Right ventricle myocardium inferior (tissue), 1 donor: ENCODE data around the gene SLC30A2. TPM values are rescaled to one million over a fixed set of nuclear protein-coding genes. Genes with fewer than 3 reads are reported as not detected.
"Not testable (repeated sequence)": the region's sequence is repeated elsewhere in the genome, so short reads cannot be mapped to it uniquely, and the experiment has no call there.

ENCODE experiments used
- ATAC-seq: fragments of 200-7000 bp; cut with Tn5 transposase; one replicate; pipeline ENCODE4 v1.9.1; 2020; ENCODE audit warnings: mild to moderate bottlenecking, moderate library complexity
- DNase-seq: peaks from one replicate; pipeline ENCODE4 v3.0.0; 2021; ENCODE audit errors: missing footprints
- intact Hi-C: fragments of 100-400 bp; cut with DNase I; formaldehyde crosslinking; loops from one replicate; pipeline ENCODE4 v1.11.0; 2022
- long read RNA-seq: library from polyadenylated mRNA; unstranded; transcript quantifications from one replicate; pipeline ENCODE4 v2.0.0, GENCODE V29; 2021
- total RNA-seq: library from RNA; stranded (reverse); fragmentation: NEBNext Ultra II Directional; extraction: Animal tissue kit (Norgen Biotek cat#: 25700); gene quantifications from one replicate; pipeline ENCODE4 v1.2.1, GENCODE V29; 2021
- donor health status: DM: no; HTN: yes; CAD: no; lungs with severe emphysema.

The SLC30A2 gene, protein sequence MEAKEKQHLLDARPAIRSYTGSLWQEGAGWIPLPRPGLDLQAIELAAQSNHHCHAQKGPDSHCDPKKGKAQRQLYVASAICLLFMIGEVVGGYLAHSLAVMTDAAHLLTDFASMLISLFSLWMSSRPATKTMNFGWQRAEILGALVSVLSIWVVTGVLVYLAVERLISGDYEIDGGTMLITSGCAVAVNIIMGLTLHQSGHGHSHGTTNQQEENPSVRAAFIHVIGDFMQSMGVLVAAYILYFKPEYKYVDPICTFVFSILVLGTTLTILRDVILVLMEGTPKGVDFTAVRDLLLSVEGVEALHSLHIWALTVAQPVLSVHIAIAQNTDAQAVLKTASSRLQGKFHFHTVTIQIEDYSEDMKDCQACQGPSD
- total RNA-seq: 4.0 TPM
- long read RNA-seq, transcript SLC30A2-201 (8 exons, 2,494 nt): major isoform, 6 of 8 reads
- long read RNA-seq, partial matches to known transcripts: 0 of 8 reads
- long read RNA-seq, other reads (novel, unspliced or antisense): 2 of 8 reads

DNA sequence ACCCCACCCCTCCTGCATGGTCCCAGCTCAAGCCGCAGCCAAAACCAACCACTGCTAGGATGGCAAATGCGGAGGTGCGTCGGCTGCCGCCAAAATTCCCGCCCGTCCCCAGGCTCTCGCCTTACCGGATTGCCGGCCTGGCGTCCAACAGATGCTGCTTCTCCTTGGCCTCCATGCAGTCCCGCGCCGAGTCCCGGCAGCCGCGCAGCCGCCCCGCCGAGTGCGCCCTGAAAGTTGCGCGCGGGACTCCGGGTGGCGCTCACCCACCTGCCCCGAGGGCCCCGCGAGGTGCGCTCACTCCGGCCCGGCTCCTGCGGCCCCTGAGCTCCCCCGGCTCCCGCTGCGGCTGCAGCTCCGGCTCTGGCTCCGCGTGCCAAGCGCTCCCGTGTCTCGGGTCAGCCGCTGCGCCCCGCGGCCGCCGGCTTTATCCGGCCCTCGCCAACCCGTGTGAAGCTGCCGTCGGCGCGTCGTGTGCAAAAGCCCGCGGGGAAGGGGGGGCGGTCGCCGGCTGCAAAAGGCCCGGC lies at the start of gene SLC30A2:
Gene SLC30A2 (minus strand): TSS at position 397 of the 524 bp plus-strand sequence. CDS start 222 bp downstream, at position 175.
- DNase-seq (no peak), ATAC-seq (no peak)
- intact Hi-C loops: no loop called here

GRCh38 chr1:26094677-26095383 lies 48.9 kb upstream of the SLC30A2 start:
- ATAC-seq: peak; percentile 67
- intact Hi-C loops: loop anchor here (1.0 kb wide), 2 partner anchors 28 to 59 kb away; partner anchors contain the start of gene TRIM63
- DNase-seq: no peak

- intact Hi-C loops: loop anchor here (1.0 kb wide), 2 partner anchors 27 to 58 kb away; partner anchors contain the start of gene TRIM63
- peak; percentile 94 for ATAC-seq
- no peak for DNase-seq
Measured at GRCh38 chr1:26094076-26094669, 48.3 kb upstream of the SLC30A2 start.

DNA sequence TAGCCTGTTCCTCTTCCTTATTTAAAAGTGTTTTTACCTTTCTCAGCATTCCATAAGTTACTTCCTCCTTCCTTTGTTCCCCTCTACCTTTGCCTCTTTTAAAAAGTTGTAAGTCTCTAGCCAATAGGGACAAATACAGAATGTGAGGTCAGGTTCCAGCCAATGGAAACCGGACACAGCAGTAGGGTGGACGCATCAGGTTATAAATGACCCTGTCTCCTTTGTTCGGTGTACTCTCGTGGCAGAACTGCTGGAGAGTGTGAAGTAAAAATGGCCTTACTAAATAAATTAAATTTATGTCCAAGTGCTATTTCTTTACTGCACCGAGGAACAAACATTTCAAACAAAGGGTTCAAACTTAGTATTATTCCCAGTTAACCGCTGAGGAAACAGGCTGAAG lies 47.7 kb upstream of the SLC30A2 start:
- intact Hi-C loops: not testable (repeated sequence)

DNA sequence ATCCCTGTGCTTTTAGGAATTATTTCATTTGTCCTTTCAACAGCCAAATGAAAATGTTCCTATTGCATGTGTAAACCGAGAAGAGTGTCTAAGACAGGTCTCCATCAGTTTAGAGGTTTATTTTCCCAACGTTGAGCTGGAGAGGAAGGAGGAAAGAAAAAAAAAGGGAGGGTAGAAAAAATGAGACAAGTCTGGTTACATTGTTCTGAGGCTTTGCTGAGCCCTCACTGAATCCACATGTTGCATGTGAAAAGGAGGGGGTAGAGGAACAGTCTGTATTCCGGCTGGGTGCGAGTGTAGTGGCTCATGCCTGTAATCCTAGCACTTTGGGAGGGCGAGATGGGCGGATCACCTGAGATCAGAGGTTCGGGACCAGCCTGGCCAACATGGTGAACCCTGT lies 46.5 kb upstream of the SLC30A2 start:
- intact Hi-C loops: no loop called here
- no peak for ATAC-seq
- DNase-seq: no peak

More for the DNA sequence above, 47.7 kb upstream of the SLC30A2 start:
- not testable (repeated sequence) for DNase-seq, ATAC-seq

- intact Hi-C loops: no loop called here
- ATAC-seq: no peak
- DNase-seq: no peak
Measured at GRCh38 chr1:26090893-26091292, 45.0 kb upstream of the SLC30A2 start.

DNA sequence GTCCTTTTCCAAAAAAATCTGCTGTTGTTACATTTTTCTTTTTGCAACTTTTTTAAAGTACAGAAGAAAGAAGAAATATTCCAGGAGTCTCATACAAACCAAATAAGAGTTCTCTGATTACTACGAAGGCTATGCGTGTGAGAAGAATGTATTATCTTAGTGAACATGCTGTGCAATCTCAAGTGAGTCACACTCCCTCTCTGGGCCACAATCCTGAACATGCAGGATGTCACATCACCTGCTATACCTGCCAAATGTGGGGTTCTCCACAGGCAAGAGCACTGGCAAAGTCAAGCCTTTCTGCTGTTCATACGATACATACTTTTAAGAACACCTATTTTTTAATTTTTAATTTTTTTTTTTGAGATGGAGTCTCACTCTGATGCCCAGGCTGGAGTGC lies 43.2 kb upstream of the SLC30A2 start:
- ATAC-seq (no peak), DNase-seq (no peak)
- intact Hi-C loops: no loop called here

DNA sequence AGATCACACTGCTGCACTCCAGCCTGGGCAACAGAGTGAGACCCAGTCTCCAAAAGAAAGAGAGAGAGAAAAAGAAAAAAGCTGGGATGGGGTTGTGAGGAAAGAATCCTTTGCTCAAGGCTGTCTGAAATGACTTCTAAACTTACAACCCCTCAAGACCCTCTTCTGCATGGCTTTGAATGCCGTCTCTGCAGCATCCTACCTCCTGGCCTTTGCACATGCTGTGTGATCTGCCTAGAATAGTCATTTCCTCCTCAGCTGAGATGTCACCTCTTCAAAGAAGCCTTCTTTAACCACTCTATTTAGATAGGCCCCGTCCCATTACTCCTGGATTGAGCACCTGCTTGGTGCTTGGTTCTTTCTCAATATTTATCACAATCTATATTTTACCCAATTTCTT lies 38.9 kb upstream of the SLC30A2 start:
- intact Hi-C loops: loop anchor here (1.0 kb wide), 1 partner anchor 18 kb away; the partner anchor contains the start of gene TRIM63
- no peak for DNase-seq
- no peak for ATAC-seq

- ATAC-seq (peak; percentile 82), DNase-seq (no peak)
- intact Hi-C loops: loop anchor here (1.0 kb wide), 1 partner anchor 17 kb away; the partner anchor contains the start of gene TRIM63
Measured at GRCh38 chr1:26084091-26084561, 38.2 kb upstream of the SLC30A2 start.

GRCh38 chr1:26083208-26083607 lies 37.3 kb upstream of the SLC30A2 start:
- peak; percentile 82 for ATAC-seq
- DNase-seq: no peak
- intact Hi-C loops: no loop called here

DNA sequence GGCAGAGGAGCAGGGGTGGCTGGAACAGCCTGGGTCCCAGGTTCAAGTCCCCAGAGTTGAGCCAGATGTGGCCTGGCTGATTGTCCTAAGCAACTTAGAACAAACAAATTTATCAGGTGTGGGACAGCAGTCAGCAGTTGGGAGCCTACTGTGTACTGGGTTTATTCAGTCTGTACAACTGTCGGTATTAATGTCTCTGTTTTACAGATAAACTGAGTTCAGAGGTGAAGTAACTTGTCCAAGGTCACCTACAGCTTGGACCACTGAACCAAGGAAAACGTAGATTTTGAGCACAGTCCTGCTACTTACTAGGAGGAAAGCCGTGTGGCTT lies 36.1 kb upstream of the SLC30A2 start:
- no peak for DNase-seq
- intact Hi-C loops: no loop called here
- ATAC-seq: no peak

- ATAC-seq (peak; percentile 54), DNase-seq (peak; percentile 74)
- intact Hi-C loops: no loop called here
Measured at GRCh38 chr1:26081267-26082019, 35.5 kb upstream of the SLC30A2 start.

- DNase-seq (no peak), ATAC-seq (no peak)
- intact Hi-C loops: no loop called here
Measured at GRCh38 chr1:26079960-26080814, 34.3 kb upstream of the SLC30A2 start.

DNA sequence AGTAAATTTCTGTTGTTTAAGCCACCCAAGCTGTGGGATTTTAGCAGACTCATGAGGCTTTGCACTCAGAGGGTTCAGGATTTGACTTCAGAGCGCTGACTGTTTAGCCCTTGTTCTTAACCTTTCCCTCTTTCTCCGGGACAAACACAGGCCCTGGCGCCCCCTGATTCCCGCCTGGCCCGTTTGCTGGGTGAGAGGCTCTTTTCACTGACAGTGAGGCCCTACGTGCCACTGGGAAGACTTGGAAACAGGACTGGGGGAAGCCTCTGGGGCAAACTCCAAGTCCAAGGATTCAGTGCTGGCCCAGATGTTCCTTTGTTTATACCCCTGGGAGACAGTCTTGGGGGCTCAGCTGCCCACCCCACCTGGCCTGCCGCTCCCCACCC lies 33.3 kb upstream of the SLC30A2 start:
- intact Hi-C loops: no loop called here
- no peak for DNase-seq
- ATAC-seq: no peak

- intact Hi-C loops: no loop called here
- DNase-seq: no peak
- ATAC-seq: no peak
Measured at GRCh38 chr1:26078286-26079177, 32.6 kb upstream of the SLC30A2 start.

DNA sequence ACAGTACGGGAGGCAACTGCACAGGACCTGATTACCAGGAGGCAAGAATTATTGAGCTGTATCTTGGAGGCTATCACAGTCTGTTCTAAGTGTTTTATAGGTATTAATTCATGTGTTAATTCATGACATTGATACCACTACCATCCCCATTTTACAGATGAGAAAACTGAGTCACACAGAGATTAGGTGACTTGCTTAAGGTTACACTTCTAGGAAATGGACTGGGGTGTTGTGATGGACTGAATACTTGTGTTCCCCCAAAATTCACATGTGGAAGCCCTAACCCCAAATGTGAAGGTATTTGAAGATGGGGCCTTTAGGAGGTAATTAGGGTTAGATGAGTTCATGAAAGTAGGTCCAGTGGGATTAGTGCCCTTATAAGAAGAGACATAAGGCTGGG lies 31.6 kb upstream of the SLC30A2 start:
- ATAC-seq: no peak
- DNase-seq: no peak
- intact Hi-C loops: no loop called here
